ENCODE results near the gene DAZAP2. TPM values are rescaled to one million over a fixed set of nuclear protein-coding genes. Genes with fewer than 3 reads are reported as not detected.
A peak's percentile ranks its signal among the peaks of the same experiment; 100 is the strongest.

Gene DAZAP2
- total RNA-seq, 1 donor from 2014 or later, result 209 TPM

GRCh38 chr12:51234530-51234929 lies 4.1 kb upstream of the DAZAP2 start:
- Mint-ChIP-seq H3K36me3 (ENCODE audit: low read depth) (peaks cover 9% of the 10 kb centered on the region), H3K27me3 (no peaks in the 10 kb centered on the region), H3K4me1 (peaks cover 10% of the 10 kb centered on the region), H3K9me3 (no peaks in the 10 kb centered on the region), H3K4me3 (no peak overlapping the region), H3K27ac (no peak overlapping the region)
- ATAC-seq (ENCODE audit: low read depth), result no peak
- no peak for TF ChIP-seq CTCF (IDR thresholded peaks at IDR 0.05)
- CTCF ChIA-PET, result no interaction called here
- POLR2A ChIA-PET, result no interaction called here
- DNase-seq, result no peak
- intact Hi-C loops (cut with micrococcal nuclease), result loop anchor here (10.0 kb wide), 1 partner anchor 1210 kb away; the partner anchor contains the start of gene RACGAP1

- H3K9me3 Mint-ChIP-seq, result no peaks in the 10 kb centered on the region
- no peak for TF ChIP-seq CTCF (IDR thresholded peaks at IDR 0.05)
- H3K36me3 Mint-ChIP-seq (ENCODE audit: low read depth), result peaks cover 40% of the 10 kb centered on the region
- H3K27me3 Mint-ChIP-seq, result no peaks in the 10 kb centered on the region
- CTCF ChIA-PET, result interaction anchor here (1.4 to 1.5 kb wide), 2 partner anchors 20 to 103 kb away, joined by 6 to 8 read pairs; partner anchors contain the start of gene POU6F1
- intact Hi-C loops (cut with micrococcal nuclease), result loop anchor here (1.0 to 10.0 kb wide), 8 partner anchors 20 to 1213 kb away; partner anchors contain the start of genes BIN2, CSRNP2, LETMD1 and POU6F1
- DNase-seq (no peak), ATAC-seq (ENCODE audit: low read depth) (peak; percentile 1)
- POLR2A ChIA-PET, result interaction anchor here (0.6 to 6.0 kb wide), 39 partner anchors 9 to 1612 kb away, joined by 3 to 198 read pairs (median 5); partner anchors contain the start of genes ATF1, BIN2, CERS5 and COX14
- H3K4me3 Mint-ChIP-seq, result peak overlapping the region; percentile 98
- peak overlapping the region; percentile 100 for H3K27ac Mint-ChIP-seq
- peaks cover 40% of the 10 kb centered on the region for H3K4me1 Mint-ChIP-seq
Observed at GRCh38 chr12:51238037-51238509, 553 bp upstream of the DAZAP2 start.

- POLR2A ChIA-PET, result interaction anchor here (0.7 to 6.0 kb wide), 3 partner anchors 10 to 128 kb away, joined by 3 to 198 read pairs (median 6); partner anchors contain the start of gene POU6F1
- intact Hi-C loops (cut with micrococcal nuclease), result no loop called here
- CTCF ChIA-PET, result interaction anchor here (0.8 kb wide), 1 partner anchor 23 kb away, joined by 3 read pairs; the partner anchor contains the start of gene POU6F1
Observed at GRCh38 chr12:51240971-51241370, 2.3 kb downstream of the DAZAP2 start.

GRCh38 chr12:51242120-51242519 lies 3.5 kb downstream of the DAZAP2 start:
- TF ChIP-seq CTCF (IDR thresholded peaks at IDR 0.05), result no peak
- Mint-ChIP-seq H3K9me3 (no peaks in the 10 kb centered on the region), H3K36me3 (ENCODE audit: low read depth) (peaks cover 64% of the 10 kb centered on the region), H3K4me1 (peaks cover 63% of the 10 kb centered on the region), H3K4me3 (peak overlapping the region; percentile 53), H3K27ac (no peak overlapping the region), H3K27me3 (no peaks in the 10 kb centered on the region)
- ChIA-PET CTCF (interaction anchor here (1.0 kb wide), 1 partner anchor 24 kb away, joined by 3 read pairs; the partner anchor contains the start of gene POU6F1), POLR2A (interaction anchor here (0.8 to 6.0 kb wide), 2 partner anchors 25 to 150 kb away, joined by 3 to 198 read pairs; partner anchors contain the start of gene POU6F1)
- DNase-seq (no peak), ATAC-seq (ENCODE audit: low read depth) (no peak)
- intact Hi-C loops (cut with micrococcal nuclease), result no loop called here

More at GRCh38 chr12:51240971-51241370, 2.3 kb downstream of the DAZAP2 start:
- no peaks in the 10 kb centered on the region for H3K27me3 Mint-ChIP-seq
- no peaks in the 10 kb centered on the region for H3K9me3 Mint-ChIP-seq
- TF ChIP-seq CTCF (IDR thresholded peaks at IDR 0.05), result no peak
- peaks cover 60% of the 10 kb centered on the region for H3K36me3 Mint-ChIP-seq (ENCODE audit: low read depth)
- ATAC-seq (ENCODE audit: low read depth), result no peak
- no peak for DNase-seq
- H3K4me3 Mint-ChIP-seq, result peak overlapping the region; percentile 98
- peaks cover 52% of the 10 kb centered on the region for H3K4me1 Mint-ChIP-seq
- H3K27ac Mint-ChIP-seq, result peak overlapping the region; percentile 100

GRCh38 chr12:51242876-51243275 lies 4.2 kb downstream of the DAZAP2 start:
- H3K27me3 Mint-ChIP-seq, result no peaks in the 10 kb centered on the region
- DNase-seq (no peak), ATAC-seq (ENCODE audit: low read depth) (no peak)
- TF ChIP-seq CTCF (IDR thresholded peaks at IDR 0.05), result no peak
- H3K27ac Mint-ChIP-seq, result peak overlapping the region; percentile 30
- ChIA-PET CTCF (interaction anchor here (1.1 kb wide), 1 partner anchor 27 kb away, joined by 3 read pairs; no protein-coding TSS in a partner anchor), POLR2A (interaction anchor here (0.9 to 2.4 kb wide), 2 partner anchors 19 to 25 kb away, joined by 4 to 12 read pairs; partner anchors contain the start of gene POU6F1)
- H3K4me3 Mint-ChIP-seq, result peak overlapping the region; percentile 16
- intact Hi-C loops (cut with micrococcal nuclease), result no loop called here
- H3K4me1 Mint-ChIP-seq, result peaks cover 69% of the 10 kb centered on the region
- no peaks in the 10 kb centered on the region for H3K9me3 Mint-ChIP-seq
- peaks cover 64% of the 10 kb centered on the region for H3K36me3 Mint-ChIP-seq (ENCODE audit: low read depth)
